Lower leg skin (tissue), 4 donors: ENCODE measurements around the gene ANO2. TPM values are rescaled to one million over a fixed set of nuclear protein-coding genes. Genes with fewer than 3 reads are reported as not detected.

Source experiments
- DNase-seq, 2 donors: peaks; one replicate each; pipeline ENCODE4 v3.0.0-alpha.2; 2019; ENCODE audit warnings: low spot score in 2 of 2
- H3K4me3 ChIP-seq: fragments of 200-600 bp; sonication (generic); 2 replicates; pipeline ENCODE4 v1.5.1; 2017; ENCODE audit warnings: mild to moderate bottlenecking, low read depth; ENCODE audit not compliant: poor library complexity, severe bottlenecking
- POLR2A ChIP-seq, 2 donors: fragments of 450-650 bp; IDR thresholded peaks; one replicate each; pipeline ENCODE4 v1.6.1; 2016 to 2017; ENCODE audit warnings: antibody characterized with exemption in 2 of 2, mild to moderate bottlenecking in 1 of 2, moderate library complexity in 1 of 2
- WGBS, 2 donors: methylation state at CpG; one replicate each; pipeline ENCODE4 v1.1.5; 2018; 5-methylcytosine and 5-hydroxymethylcytosine counted together
- intact Hi-C: fragments of 100-400 bp; cut with DNase I; formaldehyde crosslinking; loops from one replicate; pipeline ENCODE4 v1.15.0; 2023; ENCODE audit warnings: low total_unique reads
- total RNA-seq, 4 donors: library from RNA; depleted of rRNA; stranded (reverse); fragments of >200 nt; gene quantifications; one replicate each; pipeline ENCODE4 v1.1.0, GENCODE V29; 2016
- TF ChIP-seq, protein P1 (sequence below), 3 donors: fragments of 450-650 bp; IDR thresholded peaks; one replicate each; pipeline ENCODE4 v1.5.1; 2016; ENCODE audit warnings: antibody characterized with exemption in 3 of 3, mild to moderate bottlenecking in 3 of 3, moderate library complexity in 2 of 3

Gene ANO2
- total RNA-seq, 4 donors from 2014 or later, result 0.76 to 2.6 (median 1.8) TPM

DNA sequence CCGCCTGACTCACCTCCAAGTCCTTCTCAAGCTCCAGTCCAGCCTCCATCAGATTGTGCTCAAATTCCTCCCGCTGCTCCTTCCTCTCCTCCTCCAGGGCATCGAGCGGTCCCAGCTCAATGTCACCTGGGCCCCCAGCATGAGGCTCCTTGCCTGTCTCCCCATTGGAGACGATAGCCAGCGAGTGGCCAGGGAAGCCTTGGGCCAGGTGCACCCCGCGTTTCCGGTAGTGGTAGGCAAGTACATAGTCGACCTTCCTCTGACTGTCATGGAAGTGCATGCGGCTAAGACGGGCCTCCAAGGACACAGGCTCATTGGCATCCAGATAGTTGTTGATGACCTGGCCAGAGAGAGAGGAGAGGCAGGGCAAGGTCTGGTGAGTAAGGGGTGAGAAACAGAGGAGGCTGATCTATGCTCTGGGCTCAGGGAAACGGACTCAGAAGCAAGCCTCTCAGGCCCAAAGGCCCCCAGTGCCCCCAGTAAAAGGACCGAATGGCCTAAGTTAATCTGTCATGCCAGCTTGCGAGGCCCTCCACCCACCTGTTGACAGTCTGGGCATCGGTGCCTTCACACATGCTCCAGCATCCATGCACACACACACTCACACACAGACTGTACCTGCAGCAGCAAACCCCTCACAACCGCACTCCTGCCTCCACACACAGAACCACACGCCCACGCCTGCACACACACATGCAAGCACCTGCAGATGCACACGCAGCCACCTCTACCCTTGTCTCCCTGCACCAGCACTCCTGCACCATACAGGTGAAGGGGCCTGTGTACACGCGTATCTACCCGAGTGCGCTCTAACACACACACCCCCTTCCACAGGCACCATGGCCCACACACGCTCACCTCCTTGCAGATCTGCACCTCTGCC lies 23.8 kb downstream of the ANO2 start:
- H3K4me3 ChIP-seq, result no peak overlapping the region
- intact Hi-C loops, result no loop called here
- TF ChIP-seq, protein P1, sequence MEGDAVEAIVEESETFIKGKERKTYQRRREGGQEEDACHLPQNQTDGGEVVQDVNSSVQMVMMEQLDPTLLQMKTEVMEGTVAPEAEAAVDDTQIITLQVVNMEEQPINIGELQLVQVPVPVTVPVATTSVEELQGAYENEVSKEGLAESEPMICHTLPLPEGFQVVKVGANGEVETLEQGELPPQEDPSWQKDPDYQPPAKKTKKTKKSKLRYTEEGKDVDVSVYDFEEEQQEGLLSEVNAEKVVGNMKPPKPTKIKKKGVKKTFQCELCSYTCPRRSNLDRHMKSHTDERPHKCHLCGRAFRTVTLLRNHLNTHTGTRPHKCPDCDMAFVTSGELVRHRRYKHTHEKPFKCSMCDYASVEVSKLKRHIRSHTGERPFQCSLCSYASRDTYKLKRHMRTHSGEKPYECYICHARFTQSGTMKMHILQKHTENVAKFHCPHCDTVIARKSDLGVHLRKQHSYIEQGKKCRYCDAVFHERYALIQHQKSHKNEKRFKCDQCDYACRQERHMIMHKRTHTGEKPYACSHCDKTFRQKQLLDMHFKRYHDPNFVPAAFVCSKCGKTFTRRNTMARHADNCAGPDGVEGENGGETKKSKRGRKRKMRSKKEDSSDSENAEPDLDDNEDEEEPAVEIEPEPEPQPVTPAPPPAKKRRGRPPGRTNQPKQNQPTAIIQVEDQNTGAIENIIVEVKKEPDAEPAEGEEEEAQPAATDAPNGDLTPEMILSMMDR (IDR thresholded peaks at IDR 0.05), result no peak
- TF ChIP-seq POLR2A (IDR thresholded peaks at IDR 0.05), result no peak
- DNase-seq, result peak in 1 of 2 donors; percentile 59
- 91 to 96% methylated on average over 25 of the region's 25 CpGs for WGBS, 2 donors

DNA sequence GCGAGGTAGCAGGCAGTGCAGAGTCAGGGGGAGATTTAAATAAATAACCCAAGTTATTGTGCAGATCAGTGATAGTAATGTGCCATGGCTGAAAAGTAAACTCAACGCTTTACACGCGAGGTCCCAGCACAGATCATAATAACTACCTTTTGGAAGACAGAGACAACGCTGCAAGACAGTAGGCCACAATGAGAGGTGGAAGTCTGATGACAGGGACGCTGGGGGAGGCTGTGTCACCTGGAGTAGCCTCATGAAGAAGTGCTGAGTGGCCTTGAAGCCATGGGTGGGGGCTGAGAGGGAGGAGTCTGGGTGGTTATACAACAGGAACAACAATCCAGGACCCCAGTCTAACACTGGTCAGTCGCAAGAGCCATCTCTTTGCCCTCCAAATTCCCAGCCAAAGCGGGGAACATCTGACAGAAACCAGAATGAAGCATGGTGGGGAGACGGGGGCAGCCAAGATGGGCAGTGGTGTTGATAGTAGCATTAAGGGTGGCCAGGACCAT lies 28.2 kb downstream of the ANO2 start:
- DNase-seq, result peak in 1 of 2 donors; percentile 82
- H3K4me3 ChIP-seq, result no peak overlapping the region
- intact Hi-C loops, result no loop called here
- TF ChIP-seq, protein P1 (IDR thresholded peaks at IDR 0.05), result no peak
- no peak for TF ChIP-seq POLR2A (IDR thresholded peaks at IDR 0.05)
- 91% methylated on average over 9 of the region's 9 CpGs for WGBS, 2 donors

DNA sequence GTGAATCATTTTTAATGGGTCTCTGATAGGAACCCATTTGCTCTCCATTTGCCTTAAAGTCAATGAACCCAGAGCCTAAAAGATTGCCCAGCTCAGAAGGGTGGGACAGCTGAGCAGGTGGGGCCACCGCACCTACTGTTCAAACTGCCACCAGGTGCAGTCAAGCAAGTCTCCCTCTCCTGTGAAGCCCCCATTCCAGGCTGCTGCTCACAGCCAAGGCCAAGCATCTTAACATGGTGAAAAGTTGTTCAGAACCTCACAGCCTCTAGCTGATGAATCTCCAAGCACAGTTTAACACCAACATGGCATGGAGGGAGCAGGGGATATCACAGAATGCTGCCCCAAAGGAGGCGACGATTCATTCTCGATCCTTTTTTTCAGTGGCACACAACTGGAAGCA lies 29.5 kb downstream of the ANO2 start:
- no peak for TF ChIP-seq POLR2A (IDR thresholded peaks at IDR 0.05)
- TF ChIP-seq, protein P1 (IDR thresholded peaks at IDR 0.05), result no peak
- H3K4me3 ChIP-seq, result no peak overlapping the region
- no peak for DNase-seq
- 92% methylated on average over 4 of the region's 4 CpGs for WGBS, 2 donors
- intact Hi-C loops, result no loop called here

DNA sequence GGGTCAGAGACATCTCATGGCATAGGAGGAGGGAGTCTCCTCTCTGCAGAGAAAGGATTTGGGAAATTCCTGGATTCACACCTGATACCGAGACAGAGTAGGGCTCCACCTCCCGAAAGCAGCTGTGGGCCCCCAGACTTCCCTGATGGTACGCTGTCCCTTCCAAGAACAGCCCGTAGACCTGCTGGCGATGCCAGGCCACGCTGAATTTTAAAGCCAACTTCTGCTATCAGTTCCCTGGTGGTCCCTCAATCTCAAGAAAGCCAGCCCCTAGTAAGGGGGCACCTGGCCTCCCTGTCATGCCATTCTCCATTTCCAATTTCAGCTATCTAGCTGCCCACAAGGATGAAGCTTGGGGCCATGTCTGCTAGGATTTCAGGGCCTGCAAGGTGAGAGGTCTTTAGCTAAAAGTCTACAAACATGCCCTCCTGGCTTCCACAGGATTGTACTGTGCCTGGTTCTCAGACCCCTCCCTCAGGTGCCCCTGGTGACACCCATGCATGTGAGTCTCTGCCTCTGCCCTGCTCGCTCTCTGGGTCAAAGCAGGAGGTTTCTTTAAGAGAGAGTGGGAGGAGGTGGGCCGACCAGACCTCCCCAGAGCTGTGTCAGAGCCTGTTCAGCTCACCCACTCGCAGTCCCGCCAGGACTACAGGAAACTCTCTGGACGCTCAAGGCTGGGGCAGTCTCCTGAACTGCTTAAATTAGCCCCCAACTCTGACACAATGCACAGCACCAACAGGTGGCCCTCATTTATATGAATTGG lies 30.5 kb downstream of the ANO2 start:
- peak in 1 of 2 donors; percentile 52 for DNase-seq
- TF ChIP-seq POLR2A (IDR thresholded peaks at IDR 0.05), result no peak
- WGBS, 2 donors, result 85 to 88% methylated on average over 11 of the region's 11 CpGs
- intact Hi-C loops, result no loop called here
- no peak overlapping the region for H3K4me3 ChIP-seq

DNA sequence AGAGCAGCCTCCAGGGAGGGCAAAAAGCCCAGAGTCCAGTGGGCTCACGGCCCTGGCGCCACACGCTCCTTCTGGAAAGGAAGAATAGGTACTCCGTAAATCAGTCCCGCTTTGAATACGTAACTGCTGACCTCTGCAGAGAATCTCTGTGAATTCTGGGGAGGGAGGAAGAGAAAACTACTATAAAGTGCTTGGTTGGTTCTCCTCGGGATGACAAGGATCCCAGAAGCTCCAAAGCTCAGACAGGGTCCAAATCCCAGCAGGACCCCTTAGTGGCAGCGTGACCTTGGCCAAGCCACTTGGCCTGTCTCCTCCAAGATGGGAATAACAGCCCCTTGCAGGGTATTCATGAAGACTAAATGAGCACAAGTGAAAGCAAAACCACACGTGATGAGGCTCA lies 31.7 kb downstream of the ANO2 start:
- 87 to 94% methylated on average over 9 of the region's 9 CpGs for WGBS, 2 donors
- no peak overlapping the region for H3K4me3 ChIP-seq
- DNase-seq, result no peak
- TF ChIP-seq, protein P1 (IDR thresholded peaks at IDR 0.05), result no peak
- no peak for TF ChIP-seq POLR2A (IDR thresholded peaks at IDR 0.05)
- intact Hi-C loops, result no loop called here
